HepG2 (cell line): Measurements from ENCODE around the gene TMEM107. TPM values are rescaled to one million over a fixed set of nuclear protein-coding genes. Genes with fewer than 3 reads are reported as not detected.

Experiments used
- BCL6 ChIP-seq: IDR thresholded peaks from 2 replicates; pipeline ENCODE4 v1.6.1; 2016; ENCODE audit warnings: missing genetic modification reagents, missing compliant biosample characterization
- HOXA7 ChIP-seq: sonication (generic); formaldehyde crosslinking; IDR thresholded peaks from 2 replicates; pipeline ENCODE4 v1.8.1; 2022; ENCODE audit warnings: mild to moderate bottlenecking, missing genetic modification reagents, moderate library complexity
- LCORL ChIP-seq, 2 experiments: fragments of 450-650 bp in 1 of 2; sonication (generic) in 1 of 2; formaldehyde crosslinking in 1 of 2; IDR thresholded peaks; 2 replicates each; pipeline versions ENCODE4 v1.5.0 to v1.6.1; 2017 to 2020; ENCODE audit warnings: antibody characterized with exemption in 1 of 2, missing genetic modification reagents in 1 of 2
- MXI1 ChIP-seq: IDR thresholded peaks from 3 replicates; pipeline ENCODE4 v1.6.1; 2012; ENCODE audit warnings: low read depth, low read length, inconsistent platforms, borderline replicate concordance
- NFKBIZ ChIP-seq: IDR thresholded peaks from 2 replicates; pipeline ENCODE4 v1.6.1; 2018; ENCODE audit warnings: missing genetic modification reagents, missing compliant biosample characterization
- NR2F2 ChIP-seq: IDR thresholded peaks from 2 replicates; pipeline ENCODE4 v1.6.1; 2012; ENCODE audit warnings: low read depth, inconsistent platforms, borderline replicate concordance
- PITX1 ChIP-seq: sonication (generic); formaldehyde crosslinking; IDR thresholded peaks from 2 replicates; pipeline ENCODE4 v1.5.1; 2020; ENCODE audit warnings: mild to moderate bottlenecking, missing genetic modification reagents
- PPARG ChIP-seq: conservative IDR thresholded peaks from 2 replicates; pipeline ENCODE4 v1.6.1; 2016; ENCODE audit warnings: missing biosample characterization, missing genetic modification reagents
- RBM22 ChIP-seq: fragments of 200-400 bp; formaldehyde crosslinking; optimal IDR thresholded peaks from 2 replicates; pipeline ENCODE3; 2017; ENCODE audit warnings: mild to moderate bottlenecking, low read length, moderate library complexity
- ZMYM2 ChIP-seq: sonication (generic); formaldehyde crosslinking; IDR thresholded peaks from 2 replicates; pipeline ENCODE4 v1.8.0; 2022; ENCODE audit warnings: mild to moderate bottlenecking, missing genetic modification reagents
- ZNF12 ChIP-seq: sonication (generic); formaldehyde crosslinking; IDR thresholded peaks from 2 replicates; pipeline ENCODE4 v1.5.0; 2020; ENCODE audit warnings: missing genetic modification reagents
- ZNF224 ChIP-seq: sonication (generic); formaldehyde crosslinking; IDR thresholded peaks from 2 replicates; pipeline ENCODE4 v1.5.0; 2020; ENCODE audit warnings: mild to moderate bottlenecking, missing genetic modification reagents
- ZNF296 ChIP-seq: sonication (generic); formaldehyde crosslinking; conservative IDR thresholded peaks from 2 replicates; pipeline ENCODE4 v1.5.0; 2020; ENCODE audit warnings: mild to moderate bottlenecking, missing genetic modification reagents
- polyA plus RNA-seq, 8 experiments: library from polyadenylated mRNA; depleted of rRNA in 3 of 8; stranded (reverse) in 7 of 8; unstranded in 1 of 8; fragments of >200 nt; fragmentation: Illumina TruSeq in 4 of 8; extraction: Trizol in 4 of 8; gene quantifications; 2 replicates each; pipeline versions ENCODE4 v1.2.1 to v1.2.3, GENCODE V29; 2011 to 2016; ENCODE audit warnings: low read depth in 4 of 8, missing spikeins in 1 of 8, mixed read lengths in 1 of 8; ENCODE audit not compliant: insufficient read depth in 1 of 8
- total RNA-seq, 5 experiments: library from RNA; depleted of rRNA; stranded (reverse); fragments of >200 nt; fragmentation: Illumina TruSeq; extraction: Trizol; gene quantifications; 2 replicates each; pipeline ENCODE4 v1.2.3, GENCODE V29; 2016; ENCODE audit warnings: low read depth in 1 of 5
- TF ChIP-seq, protein P1 (sequence below): sonication (generic); formaldehyde crosslinking; IDR thresholded peaks from 2 replicates; pipeline ENCODE4 v1.5.0; 2020; ENCODE audit warnings: mild to moderate bottlenecking, missing genetic modification reagents, borderline replicate concordance
- TF ChIP-seq, protein P2 (sequence below): sonication (generic); formaldehyde crosslinking; conservative IDR thresholded peaks from 2 replicates; pipeline ENCODE4 v1.4.0; 2020; ENCODE audit warnings: missing genetic modification reagents

TMEM107 gene
- total and polyA plus RNA-seq, 2 of the 13 experiments (the other 11 are each of a cell fraction or from before 2014, with no cell fraction given): 7.2 to 15.3 TPM

DNA sequence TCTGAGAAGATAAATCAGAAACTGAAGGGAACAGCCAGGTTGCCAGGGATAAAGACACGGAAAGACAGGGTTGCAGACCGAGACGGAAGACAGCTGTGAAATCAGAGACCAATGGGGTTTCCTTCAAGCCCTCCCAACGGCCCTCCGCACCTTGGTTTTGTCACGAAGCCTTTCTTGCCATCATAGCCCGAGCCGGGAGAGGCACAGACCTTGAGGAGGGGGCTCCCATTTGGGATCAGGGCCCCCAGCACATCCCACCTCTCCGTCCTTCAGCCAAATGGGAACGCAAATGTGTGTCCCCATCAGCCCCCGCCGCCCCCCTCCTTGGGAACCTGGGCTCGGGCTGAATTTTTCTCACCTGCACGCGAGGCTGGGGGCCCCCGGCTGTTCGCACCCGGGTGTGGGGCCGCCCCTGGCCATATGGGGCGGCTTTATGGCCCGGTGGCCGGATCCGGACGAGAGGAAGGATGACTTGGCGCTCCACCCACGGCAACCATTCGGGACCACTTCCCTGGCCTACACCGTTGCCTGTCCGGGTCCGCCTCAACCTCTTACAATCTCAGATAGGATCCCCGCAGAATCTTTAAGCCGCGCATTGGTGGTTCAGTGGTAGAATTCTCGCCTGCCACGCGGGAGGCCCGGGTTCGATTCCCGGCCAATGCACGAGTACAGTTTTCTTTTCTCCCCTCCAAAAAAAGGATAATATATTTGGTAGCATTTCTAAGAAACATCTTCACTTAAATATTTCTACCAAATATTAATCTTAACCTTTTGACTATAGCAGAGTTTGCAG lies 50.8 kb downstream of the TMEM107 start (continued):
- TF ChIP-seq NR2F2 (peak; percentile 36; the same call in 1 of the 2 replicates), MXI1 (peak; percentile 46; the same call in 1 of the 3 replicates), ZNF296 (CRISPR knock-in tag) (0 out of 2 replicates have a peak, but pooled peaks have one; percentile 33), NFKBIZ (no peak), ZNF224 (CRISPR knock-in tag) (0 out of 2 replicates have a peak, but pooled peaks have one; percentile 44), LCORL (IDR thresholded peaks at IDR 0.05) (no peak), LCORL (CRISPR knock-in tag; IDR thresholded peaks at IDR 0.05) (no peak; the same call in 1 of the 2 replicates), BCL6 (CRISPR knock-in tag) (peak; percentile 43; the same call in 1 of the 2 replicates), PPARG (CRISPR knock-in tag) (0 out of 2 replicates have a peak, but pooled peaks have one; percentile 15), PITX1 (CRISPR knock-in tag) (peak; percentile 43; the same call in 1 of the 2 replicates), ZNF12 (CRISPR knock-in tag) (no peak), ZMYM2 (CRISPR knock-in tag) (no peak), HOXA7 (CRISPR knock-in tag) (no peak), RBM22 (peak; percentile 84)
- TF ChIP-seq, protein P1, sequence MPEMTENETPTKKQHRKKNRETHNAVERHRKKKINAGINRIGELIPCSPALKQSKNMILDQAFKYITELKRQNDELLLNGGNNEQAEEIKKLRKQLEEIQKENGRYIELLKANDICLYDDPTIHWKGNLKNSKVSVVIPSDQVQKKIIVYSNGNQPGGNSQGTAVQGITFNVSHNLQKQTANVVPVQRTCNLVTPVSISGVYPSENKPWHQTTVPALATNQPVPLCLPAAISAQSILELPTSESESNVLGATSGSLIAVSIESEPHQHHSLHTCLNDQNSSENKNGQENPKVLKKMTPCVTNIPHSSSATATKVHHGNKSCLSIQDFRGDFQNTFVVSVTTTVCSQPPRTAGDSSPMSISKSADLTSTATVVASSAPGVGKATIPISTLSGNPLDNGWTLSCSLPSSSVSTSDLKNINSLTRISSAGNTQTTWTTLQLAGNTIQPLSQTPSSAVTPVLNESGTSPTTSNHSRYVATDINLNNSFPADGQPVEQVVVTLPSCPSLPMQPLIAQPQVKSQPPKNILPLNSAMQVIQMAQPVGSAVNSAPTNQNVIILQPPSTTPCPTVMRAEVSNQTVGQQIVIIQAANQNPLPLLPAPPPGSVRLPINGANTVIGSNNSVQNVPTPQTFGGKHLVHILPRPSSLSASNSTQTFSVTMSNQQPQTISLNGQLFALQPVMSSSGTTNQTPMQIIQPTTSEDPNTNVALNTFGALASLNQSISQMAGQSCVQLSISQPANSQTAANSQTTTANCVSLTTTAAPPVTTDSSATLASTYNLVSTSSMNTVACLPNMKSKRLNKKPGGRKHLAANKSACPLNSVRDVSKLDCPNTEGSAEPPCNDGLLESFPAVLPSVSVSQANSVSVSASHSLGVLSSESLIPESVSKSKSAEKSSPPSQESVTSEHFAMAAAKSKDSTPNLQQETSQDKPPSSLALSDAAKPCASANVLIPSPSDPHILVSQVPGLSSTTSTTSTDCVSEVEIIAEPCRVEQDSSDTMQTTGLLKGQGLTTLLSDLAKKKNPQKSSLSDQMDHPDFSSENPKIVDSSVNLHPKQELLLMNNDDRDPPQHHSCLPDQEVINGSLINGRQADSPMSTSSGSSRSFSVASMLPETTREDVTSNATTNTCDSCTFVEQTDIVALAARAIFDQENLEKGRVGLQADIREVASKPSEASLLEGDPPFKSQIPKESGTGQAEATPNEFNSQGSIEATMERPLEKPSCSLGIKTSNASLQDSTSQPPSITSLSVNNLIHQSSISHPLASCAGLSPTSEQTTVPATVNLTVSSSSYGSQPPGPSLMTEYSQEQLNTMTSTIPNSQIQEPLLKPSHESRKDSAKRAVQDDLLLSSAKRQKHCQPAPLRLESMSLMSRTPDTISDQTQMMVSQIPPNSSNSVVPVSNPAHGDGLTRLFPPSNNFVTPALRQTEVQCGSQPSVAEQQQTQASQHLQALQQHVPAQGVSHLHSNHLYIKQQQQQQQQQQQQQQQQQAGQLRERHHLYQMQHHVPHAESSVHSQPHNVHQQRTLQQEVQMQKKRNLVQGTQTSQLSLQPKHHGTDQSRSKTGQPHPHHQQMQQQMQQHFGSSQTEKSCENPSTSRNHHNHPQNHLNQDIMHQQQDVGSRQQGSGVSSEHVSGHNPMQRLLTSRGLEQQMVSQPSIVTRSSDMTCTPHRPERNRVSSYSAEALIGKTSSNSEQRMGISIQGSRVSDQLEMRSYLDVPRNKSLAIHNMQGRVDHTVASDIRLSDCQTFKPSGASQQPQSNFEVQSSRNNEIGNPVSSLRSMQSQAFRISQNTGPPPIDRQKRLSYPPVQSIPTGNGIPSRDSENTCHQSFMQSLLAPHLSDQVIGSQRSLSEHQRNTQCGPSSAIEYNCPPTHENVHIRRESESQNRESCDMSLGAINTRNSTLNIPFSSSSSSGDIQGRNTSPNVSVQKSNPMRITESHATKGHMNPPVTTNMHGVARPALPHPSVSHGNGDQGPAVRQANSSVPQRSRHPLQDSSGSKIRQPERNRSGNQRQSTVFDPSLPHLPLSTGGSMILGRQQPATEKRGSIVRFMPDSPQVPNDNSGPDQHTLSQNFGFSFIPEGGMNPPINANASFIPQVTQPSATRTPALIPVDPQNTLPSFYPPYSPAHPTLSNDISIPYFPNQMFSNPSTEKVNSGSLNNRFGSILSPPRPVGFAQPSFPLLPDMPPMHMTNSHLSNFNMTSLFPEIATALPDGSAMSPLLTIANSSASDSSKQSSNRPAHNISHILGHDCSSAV (CRISPR knock-in tag): no peak
- TF ChIP-seq, protein P2, sequence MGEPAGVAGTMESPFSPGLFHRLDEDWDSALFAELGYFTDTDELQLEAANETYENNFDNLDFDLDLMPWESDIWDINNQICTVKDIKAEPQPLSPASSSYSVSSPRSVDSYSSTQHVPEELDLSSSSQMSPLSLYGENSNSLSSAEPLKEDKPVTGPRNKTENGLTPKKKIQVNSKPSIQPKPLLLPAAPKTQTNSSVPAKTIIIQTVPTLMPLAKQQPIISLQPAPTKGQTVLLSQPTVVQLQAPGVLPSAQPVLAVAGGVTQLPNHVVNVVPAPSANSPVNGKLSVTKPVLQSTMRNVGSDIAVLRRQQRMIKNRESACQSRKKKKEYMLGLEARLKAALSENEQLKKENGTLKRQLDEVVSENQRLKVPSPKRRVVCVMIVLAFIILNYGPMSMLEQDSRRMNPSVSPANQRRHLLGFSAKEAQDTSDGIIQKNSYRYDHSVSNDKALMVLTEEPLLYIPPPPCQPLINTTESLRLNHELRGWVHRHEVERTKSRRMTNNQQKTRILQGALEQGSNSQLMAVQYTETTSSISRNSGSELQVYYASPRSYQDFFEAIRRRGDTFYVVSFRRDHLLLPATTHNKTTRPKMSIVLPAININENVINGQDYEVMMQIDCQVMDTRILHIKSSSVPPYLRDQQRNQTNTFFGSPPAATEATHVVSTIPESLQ (CRISPR knock-in tag): 0 out of 2 replicates have a peak, but pooled peaks have one; percentile 70
